GM12875 (cell line): ENCODE results near the gene EXOC7.

ENCODE experiments used
- H3K4me3 ChIP-seq: one replicate; pipeline ENCODE4 v1.5.1; 2011; ENCODE audit warnings: low read depth, low read length, control low read depth
- CTCF ChIP-seq: IDR thresholded peaks from 2 replicates; pipeline ENCODE4 v1.5.1; 2011; ENCODE audit warnings: low read depth, mild to moderate bottlenecking, control low read depth, inconsistent platforms, low read length, moderate library complexity, borderline replicate concordance; ENCODE audit not compliant: insufficient read depth

Gene EXOC7

GRCh38 chr17:76137001-76137350, 33.4 kb upstream of the EXOC7 start:
- H3K4me3 ChIP-seq, result no peak overlapping the region
- no peak for TF ChIP-seq CTCF

GRCh38 chr17:76136276-76137000, 32.9 kb upstream of the EXOC7 start:
- TF ChIP-seq CTCF, result no peak
- no peak overlapping the region for H3K4me3 ChIP-seq

- no peak for TF ChIP-seq CTCF
- no peak overlapping the region for H3K4me3 ChIP-seq
These were observed 32.2 kb upstream of the EXOC7 start for GRCh38 chr17:76135810-76136188.

GRCh38 chr17:76134911-76135809, 31.6 kb upstream of the EXOC7 start:
- TF ChIP-seq CTCF, result no peak
- H3K4me3 ChIP-seq, result no peak overlapping the region

- H3K4me3 ChIP-seq, result no peak overlapping the region
- no peak for TF ChIP-seq CTCF
These were observed 29.2 kb upstream of the EXOC7 start for GRCh38 chr17:76132574-76133338.

- H3K4me3 ChIP-seq, result no peak overlapping the region
- TF ChIP-seq CTCF, result no peak
These were observed 28.3 kb upstream of the EXOC7 start for GRCh38 chr17:76131692-76132573.
